Bone marrow (tissue), 2 donors: ENCODE results near the gene ZBTB16.

Source experiments
- DNase-seq, 2 donors: peaks; one replicate each; lab custom pipeline; 2025; lab: John Stamatoyannopoulos, UW

The ZBTB16 gene

GRCh38 chr11:114083391-114084252 is 24.1 kb downstream of the ZBTB16 start:
- DNase-seq, result peak in 1 of 2 donors; percentile 16

DNA sequence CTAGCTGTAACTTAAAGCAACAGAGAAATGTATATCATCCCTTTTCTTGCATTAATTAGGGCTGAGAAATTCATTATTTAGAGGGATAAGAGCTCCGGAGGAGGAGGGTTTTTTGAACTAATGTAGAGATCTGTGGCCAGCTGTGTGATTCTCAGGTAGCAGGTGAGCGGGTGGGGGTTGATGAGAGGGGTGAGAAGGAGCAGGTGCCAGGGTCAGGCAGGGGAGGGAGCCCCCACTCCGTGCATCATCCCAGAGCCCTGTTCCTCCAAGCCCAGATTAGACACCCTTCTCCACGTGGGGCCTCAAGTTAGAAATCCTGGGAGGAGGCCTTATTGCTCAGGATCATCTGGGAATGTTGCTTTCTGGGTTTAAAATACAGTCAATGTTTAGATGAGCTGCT is 24.9 kb downstream of the ZBTB16 start:
- DNase-seq, result no peak

DNA sequence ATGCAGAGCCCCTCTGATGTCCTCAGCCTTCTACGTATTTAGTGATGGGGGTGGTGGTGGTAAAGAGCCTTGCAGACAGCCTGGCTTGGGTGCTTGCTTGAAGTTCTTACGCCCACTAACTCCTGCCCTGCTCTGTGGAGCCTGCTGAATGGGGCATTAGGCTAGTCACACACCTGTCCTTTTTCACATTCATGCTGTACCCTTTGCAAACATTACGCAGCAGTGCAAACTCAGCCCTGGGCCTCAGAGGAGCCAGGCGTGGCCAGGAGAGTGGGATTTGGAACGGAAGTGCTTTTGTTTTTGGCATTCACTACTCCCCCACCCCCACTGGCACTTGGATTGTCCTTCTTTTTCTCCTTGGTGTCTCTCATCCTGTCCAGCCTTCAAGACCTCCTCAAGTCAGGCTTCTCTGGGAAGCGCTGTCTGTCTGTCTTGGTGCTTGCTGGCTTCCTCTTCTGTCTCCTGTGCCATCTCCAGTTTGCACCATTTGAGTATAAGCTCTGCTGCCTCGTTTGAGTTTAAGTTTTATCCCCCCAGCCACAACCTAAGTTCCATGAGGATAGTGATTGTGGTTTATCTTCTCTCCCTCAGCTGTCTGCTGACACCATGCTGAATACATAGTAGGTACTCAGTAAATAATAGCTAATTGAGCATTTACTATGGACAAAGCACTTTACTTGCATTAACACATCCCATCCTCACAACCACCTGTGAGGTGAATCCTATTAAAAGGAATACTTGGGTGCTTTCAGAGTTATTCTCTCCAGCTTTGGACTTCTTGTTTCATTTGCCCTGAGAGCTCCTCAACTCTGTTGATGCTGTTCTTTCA is 26.7 kb downstream of the ZBTB16 start:
- DNase-seq, result no peak

GRCh38 chr11:114087025-114087424 is 27.5 kb downstream of the ZBTB16 start:
- no peak for DNase-seq

GRCh38 chr11:114088216-114088615 is 28.7 kb downstream of the ZBTB16 start:
- no peak for DNase-seq

DNA sequence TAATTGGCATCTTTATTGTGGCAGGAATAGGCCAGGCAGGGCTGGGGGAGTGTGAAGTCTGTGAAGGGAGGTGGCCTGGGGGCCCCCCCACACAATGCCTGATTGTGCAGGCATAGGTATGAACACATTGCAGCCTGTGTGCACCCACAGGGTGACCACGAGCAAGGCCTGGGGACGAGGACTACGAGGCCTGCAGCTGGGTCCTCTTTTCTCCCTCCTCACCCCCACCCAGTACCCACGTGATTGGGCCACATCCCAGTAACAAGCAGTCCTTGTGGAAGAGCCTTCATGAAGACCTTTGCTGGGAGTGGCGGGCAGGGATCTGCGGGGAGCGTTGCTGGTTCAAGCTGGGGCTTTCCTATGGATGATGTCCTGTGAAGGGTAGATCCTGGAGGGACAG is 29.3 kb downstream of the ZBTB16 start:
- no peak for DNase-seq

DNA sequence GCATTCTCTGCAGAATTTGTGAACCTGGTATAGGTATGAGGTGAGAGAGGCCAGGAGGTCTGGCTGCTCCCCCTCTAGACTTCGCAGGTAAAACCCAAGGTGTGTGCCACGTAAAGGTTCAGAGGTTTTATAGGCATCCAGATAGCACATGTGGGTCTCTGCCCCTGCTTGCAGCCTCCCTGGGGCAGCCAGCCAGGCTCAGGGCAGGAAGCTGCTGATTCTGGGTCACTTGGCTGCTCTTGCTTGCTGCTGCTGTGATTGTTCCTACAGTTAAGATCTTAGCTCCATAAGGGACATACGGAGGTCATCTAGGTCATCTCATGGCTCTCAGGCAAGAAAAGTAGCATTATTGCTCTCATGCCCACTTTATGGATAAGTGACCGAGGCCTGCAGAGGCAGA is 30.2 kb downstream of the ZBTB16 start:
- DNase-seq, result no peak

DNA sequence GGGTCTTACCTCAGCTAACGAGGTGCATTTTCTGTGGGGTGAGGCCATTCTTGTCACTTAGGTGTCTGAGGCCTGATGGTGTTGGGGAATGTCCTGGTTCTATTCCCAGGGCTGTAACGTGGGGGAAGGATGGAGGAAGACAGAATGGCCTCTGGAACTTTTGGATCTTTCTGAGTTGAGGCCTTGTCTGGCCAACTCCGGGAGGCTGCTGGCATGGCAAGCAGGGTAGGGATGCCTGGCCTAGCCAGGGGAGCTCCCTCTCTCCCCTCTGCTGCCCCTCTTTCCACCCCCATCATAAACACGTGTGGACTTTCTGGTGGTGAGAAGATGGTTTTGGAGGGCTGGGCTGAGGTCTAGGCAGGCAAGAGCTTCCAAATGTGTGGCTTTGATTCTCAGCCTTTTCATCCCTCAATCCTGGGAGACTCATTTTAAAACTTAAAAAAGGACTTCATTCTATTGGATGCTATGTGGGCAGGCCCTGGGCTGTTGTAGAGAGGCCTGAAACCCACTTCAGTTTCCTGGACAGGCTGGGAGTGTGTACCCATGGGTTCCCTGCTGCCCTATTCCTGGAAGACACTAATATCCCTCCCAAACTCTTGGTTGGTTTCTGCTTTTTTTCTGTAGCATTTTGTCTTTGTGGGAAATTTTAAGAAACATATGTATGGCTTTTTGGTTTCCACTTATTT is 30.9 kb downstream of the ZBTB16 start:
- no peak for DNase-seq

DNA sequence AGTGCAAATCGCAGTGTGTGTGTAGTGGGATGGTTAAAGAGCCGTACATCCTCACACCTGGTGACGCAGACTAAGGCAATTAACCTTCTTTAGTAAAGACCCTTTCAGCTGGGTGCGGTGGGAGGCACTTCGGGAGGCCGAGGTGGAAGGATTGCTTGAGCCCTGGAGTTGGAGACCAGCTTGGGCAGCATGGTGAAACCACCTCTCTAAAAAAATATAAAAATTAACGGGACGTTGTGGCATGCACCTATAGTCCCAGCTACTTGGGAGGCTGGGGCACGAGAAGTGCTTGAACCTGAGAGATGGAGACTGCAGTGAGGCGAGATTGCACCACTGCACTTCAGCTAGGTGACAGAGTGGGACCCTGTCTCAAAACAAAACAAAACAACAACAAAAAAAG is 31.5 kb downstream of the ZBTB16 start:
- DNase-seq, result no peak

- no peak for DNase-seq
Observed at GRCh38 chr11:114091516-114092397, 32.2 kb downstream of the ZBTB16 start.

GRCh38 chr11:114092478-114092877 is 33.0 kb downstream of the ZBTB16 start:
- DNase-seq, result no peak

- DNase-seq, result no peak
Observed at GRCh38 chr11:114092953-114093352, 33.4 kb downstream of the ZBTB16 start.

DNA sequence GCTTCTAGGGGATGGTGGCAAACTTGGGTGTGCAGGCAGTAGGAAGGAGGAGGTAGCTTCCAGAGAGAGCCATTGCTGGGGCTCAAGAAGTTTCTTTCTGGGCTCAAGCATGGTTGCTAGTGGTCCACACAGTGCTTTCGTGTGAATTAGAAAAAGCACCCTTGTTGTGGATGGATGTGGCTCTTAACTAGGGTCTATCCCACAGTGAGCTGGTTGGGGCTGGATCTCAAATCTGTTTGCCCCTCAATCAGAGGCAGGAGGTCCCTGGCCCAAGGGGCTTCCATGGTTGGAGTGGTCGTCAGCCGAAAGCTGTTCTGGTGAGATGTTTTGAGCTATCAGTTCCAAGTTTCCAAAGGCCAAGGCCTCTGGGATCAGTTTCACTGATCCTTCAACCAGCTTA is 35.0 kb downstream of the ZBTB16 start:
- no peak for DNase-seq

GRCh38 chr11:114095899-114096298 is 36.4 kb downstream of the ZBTB16 start:
- DNase-seq, result no peak

DNA sequence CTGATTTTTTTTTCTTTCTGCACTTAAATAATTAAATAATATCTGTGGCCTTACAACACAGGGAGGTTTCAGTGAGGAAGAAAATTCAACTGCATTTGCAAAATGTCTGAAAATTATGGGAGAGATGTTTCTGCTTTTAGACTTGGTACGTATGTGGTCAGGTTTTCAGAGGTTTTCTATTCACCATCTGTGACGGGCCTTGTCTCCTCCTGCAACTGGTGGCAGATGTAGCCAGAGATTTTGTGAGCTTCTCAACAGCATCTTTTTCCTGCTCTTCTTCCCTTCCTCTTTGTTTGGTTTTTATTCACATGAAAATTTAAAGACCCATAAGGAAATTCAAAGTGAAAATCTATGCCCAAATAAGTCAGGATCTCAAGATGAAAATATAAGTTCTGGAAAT is 38.3 kb downstream of the ZBTB16 start:
- peak in 1 of 2 donors; percentile 41 for DNase-seq

GRCh38 chr11:114098927-114099326 is 39.4 kb downstream of the ZBTB16 start:
- DNase-seq, result no peak

DNA sequence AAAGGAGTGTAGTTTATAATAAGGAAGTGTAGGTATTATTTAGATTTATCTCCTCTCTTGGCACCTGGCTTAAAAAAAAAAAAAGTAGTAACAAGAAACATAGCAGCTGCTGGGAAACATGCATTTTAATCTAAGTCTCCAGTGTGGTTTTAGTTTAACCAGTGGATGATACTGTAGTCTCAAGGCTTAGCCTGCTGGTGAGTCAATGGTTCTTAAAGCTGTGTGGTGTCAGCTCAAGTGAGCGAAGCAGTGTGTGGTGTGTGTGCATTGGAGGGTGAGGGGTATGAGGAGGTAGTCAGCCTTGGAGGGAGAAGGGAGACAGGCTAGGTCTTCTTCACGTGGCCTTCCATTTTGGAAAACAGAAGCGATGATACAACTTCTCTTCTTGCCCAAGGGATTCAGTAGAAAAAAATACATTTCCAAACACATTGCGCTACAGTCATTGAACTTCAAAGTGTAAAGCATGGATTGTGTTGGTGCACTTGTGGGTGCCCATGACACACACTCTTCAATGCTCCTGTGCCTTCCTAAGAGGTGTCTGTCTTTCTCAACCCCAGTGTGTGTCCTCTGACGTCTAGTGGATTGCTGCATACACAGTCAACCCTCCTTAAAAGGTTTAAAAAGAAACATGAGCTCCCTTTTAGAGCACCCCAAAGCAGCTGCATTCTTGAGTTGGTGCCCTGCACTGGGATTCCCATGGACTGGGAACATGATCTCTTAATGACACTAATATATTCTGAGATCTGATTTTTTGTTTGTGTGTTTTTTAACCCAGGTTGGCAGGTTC is 40.1 kb downstream of the ZBTB16 start:
- DNase-seq, result no peak

- no peak for DNase-seq
Observed at GRCh38 chr11:114102993-114103896, 43.7 kb downstream of the ZBTB16 start.

DNA sequence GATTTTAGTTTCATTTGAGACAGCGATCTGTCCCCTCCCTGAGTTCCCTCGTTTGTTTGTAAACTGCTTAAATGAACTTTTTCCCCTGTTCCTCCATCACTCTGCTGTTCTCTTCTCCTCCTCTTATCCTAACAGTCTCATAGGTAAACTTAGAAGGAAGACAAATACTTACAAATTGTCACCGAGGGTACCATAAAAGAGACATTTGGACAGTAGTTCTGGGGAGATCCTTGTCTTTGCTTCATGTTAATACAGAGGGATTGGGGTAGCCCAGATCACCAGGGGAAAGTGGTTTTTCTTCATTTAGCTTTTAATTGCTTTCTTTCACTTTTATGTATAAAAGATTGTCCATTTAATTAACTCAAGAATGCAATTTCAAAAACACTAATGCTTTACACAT is 46.1 kb downstream of the ZBTB16 start:
- no peak for DNase-seq

DNA sequence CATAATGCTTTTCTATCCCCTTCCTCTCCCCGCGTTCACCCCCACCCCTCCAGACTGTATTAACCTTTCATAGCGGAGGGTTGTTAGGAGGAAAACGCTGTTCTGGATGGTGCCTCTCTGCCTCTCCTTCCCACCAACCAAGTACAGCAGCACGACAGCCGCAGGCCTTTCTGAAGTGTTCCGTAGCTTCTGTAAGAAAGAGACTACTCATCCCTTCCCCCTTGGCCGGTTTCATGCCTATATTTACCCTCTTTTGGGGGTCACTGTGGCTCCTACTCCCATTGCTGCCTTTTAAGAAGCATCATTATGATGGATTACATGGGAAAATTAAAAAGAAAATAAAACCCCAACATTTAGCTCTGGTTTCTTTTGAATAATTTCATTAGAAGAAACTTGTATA is 46.5 kb downstream of the ZBTB16 start:
- no peak for DNase-seq
